SK-N-SH treated with all-trans-retinoic acid at 6 μM for 48 hours (cell line): ENCODE data around the gene ITLN1.

Source experiments
- ARNTL ChIP-seq: fragments of 450-650 bp; formaldehyde crosslinking; IDR thresholded peaks from 2 replicates; pipeline ENCODE4 v1.5.0; 2020; ENCODE audit warnings: low read depth, mild to moderate bottlenecking, moderate library complexity, borderline replicate concordance
- CREB5 ChIP-seq: fragments of 250-450 bp; sonication (Bioruptor Pico); IDR thresholded peaks from 2 replicates; pipeline ENCODE4 v1.5.1; 2020; ENCODE audit warnings: low read depth, mild to moderate bottlenecking, moderate library complexity
- ISL1 ChIP-seq: fragments of 250-450 bp; sonication (Bioruptor Pico); IDR thresholded peaks from 2 replicates; pipeline ENCODE4 v2.1.2; 2022; ENCODE audit warnings: mild to moderate bottlenecking, moderate library complexity
- PATZ1 ChIP-seq: fragments of 250-450 bp; sonication (Bioruptor Pico); IDR thresholded peaks from 2 replicates; pipeline ENCODE4 v1.8.0; 2020; ENCODE audit warnings: mild to moderate bottlenecking, moderate library complexity, borderline replicate concordance
- TOX ChIP-seq: fragments of 250-450 bp; sonication (Bioruptor Pico); IDR thresholded peaks from 2 replicates; pipeline ENCODE4 v1.8.0; 2021; ENCODE audit warnings: mild to moderate bottlenecking, moderate library complexity, borderline replicate concordance
- ZFP3 ChIP-seq: fragments of 250-450 bp; sonication (Bioruptor Pico); IDR thresholded peaks from 2 replicates; pipeline ENCODE4 v1.5.0; 2020; ENCODE audit warnings: mild to moderate bottlenecking, moderate library complexity
- ZFP30 ChIP-seq: fragments of 450-650 bp; formaldehyde crosslinking; IDR thresholded peaks from 2 replicates; pipeline ENCODE4 v1.5.0; 2022; ENCODE audit warnings: mild to moderate bottlenecking, moderate library complexity

- TF ChIP-seq PATZ1 (no peak), ZFP30 (no peak), ISL1 (CRISPR knock-in tag) (no peak), TOX (no peak), ZFP3 (CRISPR knock-in tag) (no peak), ARNTL (no peak), CREB5 (CRISPR knock-in tag) (no peak)
Measured at GRCh38 chr1:160910170-160910750, 25.3 kb upstream of the ITLN1 start.
